Midbrain (tissue), 1 donor: Measurements from ENCODE around the gene ALPG.
"Not testable (repeated sequence)": the region's sequence is repeated elsewhere in the genome, so short reads cannot be mapped to it uniquely, and the experiment has no call there.

ENCODE experiments used
- DNase-seq: peaks from one replicate; lab custom pipeline; 2025; lab: John Stamatoyannopoulos, UW

Gene ALPG

DNA sequence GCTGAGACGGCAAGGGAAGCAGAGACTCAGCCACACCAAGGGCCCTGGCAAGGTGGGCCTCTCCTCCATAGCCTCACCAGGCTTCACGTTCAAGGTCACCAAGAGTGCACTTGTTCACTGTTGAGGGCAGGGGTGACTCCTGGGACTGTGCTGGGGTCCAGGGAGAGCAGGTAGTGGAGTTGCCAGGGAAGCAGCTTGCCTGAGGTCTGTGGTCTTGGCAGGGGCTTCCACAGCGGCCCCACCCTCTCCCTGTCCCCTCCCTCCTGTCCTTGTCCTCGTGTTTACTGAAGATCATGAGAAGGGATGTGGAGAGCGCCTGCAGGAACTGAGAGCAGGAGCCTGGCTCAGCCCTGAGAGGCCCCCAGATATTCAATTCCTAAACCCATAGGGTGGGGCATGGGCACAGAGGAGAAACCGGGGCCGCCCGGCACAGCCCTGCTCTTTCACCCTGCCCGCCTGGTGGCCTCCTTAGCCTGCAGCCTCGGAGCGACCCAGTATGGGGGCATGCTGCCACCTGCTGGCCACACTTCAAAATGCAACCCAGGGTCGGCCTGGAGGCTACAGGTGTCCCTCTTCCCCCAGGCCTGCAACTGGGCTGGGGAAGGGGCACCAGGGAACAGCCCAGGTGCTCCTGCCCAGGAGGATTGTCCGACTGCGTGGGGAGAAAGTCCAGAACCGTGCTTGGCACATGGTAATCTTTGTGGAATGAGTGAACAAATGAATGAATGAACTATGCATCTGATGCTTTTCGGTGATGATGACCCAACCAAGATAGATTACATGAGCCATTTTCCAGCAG is 33.8 kb downstream of the ALPG start:
- DNase-seq, result peak; percentile 83

- DNase-seq, result no peak
These were observed 34.6 kb downstream of the ALPG start for GRCh38 chr2:232441147-232441651.

GRCh38 chr2:232441922-232442321 is 35.3 kb downstream of the ALPG start:
- DNase-seq, result not testable (repeated sequence)

- not testable (repeated sequence) for DNase-seq
These were observed 35.8 kb downstream of the ALPG start for GRCh38 chr2:232442431-232442830.

GRCh38 chr2:232443047-232443446 is 36.4 kb downstream of the ALPG start:
- DNase-seq, result not testable (repeated sequence)

- DNase-seq, result not testable (repeated sequence)
These were observed 37.2 kb downstream of the ALPG start for GRCh38 chr2:232443669-232444408.

GRCh38 chr2:232444409-232445148 is 37.9 kb downstream of the ALPG start:
- DNase-seq, result no peak

- DNase-seq, result not testable (repeated sequence)
These were observed 38.7 kb downstream of the ALPG start for GRCh38 chr2:232445149-232445885.

DNA sequence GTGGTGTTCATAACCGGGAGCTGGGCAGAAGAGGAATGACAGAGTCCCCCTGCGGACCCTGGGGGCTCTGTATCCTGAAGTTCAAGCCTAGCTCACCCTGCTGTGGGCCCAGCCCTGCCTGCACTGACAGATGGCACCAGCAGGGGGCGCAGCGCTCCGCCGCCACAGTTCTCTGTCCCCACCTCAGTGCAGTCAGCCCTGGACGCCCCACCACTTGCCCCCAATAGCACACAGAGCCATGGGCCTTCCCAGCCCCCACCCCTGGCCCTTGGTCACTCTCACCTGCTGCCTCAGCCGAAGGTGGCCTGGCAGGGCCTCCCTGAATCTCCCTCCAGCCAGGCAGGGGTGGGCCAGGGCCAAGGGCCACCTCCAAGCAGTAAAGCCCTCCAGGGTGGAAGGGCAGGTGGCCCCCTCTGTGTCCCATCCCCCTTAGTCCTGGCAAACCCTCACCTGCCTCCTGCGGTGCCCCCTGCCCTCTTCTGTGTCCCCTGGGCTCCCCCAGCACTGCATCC is 39.7 kb downstream of the ALPG start:
- DNase-seq, result not testable (repeated sequence)

DNA sequence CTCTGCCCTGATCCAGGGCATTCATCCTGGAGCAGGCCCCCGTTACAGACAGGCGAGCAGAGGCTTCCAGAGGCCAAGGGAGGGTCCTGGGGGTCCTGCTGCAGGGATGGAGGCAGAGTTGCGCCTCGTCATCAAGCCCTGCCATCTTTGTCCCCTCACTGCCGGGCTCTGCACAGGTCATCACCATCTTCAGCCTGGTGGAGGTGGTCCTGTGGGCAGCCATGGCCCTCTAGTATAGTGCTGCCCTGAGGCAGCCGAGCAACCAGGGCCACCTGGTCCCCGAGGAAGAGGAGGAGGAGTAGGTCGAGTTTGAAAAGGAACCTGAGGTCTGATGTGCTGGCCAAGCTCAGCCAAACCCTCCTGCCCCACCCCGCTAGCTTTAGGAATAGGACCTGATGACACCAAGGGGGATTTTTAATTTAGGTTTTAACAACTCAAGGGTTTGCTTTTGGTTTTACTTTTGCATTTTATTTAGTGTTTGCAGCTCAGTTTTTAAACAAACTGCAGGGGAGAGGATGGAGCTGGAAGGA is 40.5 kb downstream of the ALPG start:
- no peak for DNase-seq

- peak; percentile 9 for DNase-seq
These were observed 41.1 kb downstream of the ALPG start for GRCh38 chr2:232447638-232448303.

GRCh38 chr2:232448304-232448690 is 41.7 kb downstream of the ALPG start:
- DNase-seq, result no peak

DNA sequence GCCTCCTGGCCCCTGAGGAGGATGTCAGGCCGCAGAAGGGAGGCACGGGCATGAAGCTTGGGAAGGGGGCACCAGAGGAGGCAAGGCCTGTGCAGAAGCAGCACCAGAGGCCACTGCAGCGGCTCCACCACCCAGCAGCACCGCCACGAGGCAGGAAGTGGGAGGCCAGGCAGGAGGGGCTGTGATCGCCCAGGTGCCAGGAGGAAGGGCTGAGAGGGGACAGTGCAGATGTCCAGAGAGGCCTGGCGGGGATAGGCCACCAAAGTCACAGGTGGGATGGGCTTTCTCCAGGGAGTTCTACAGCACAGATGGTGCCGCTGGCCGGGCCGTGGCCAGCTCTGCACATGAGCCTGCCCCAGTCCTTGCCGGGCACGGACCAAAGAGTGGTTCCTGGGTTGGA is 43.3 kb downstream of the ALPG start:
- DNase-seq, result no peak

DNA sequence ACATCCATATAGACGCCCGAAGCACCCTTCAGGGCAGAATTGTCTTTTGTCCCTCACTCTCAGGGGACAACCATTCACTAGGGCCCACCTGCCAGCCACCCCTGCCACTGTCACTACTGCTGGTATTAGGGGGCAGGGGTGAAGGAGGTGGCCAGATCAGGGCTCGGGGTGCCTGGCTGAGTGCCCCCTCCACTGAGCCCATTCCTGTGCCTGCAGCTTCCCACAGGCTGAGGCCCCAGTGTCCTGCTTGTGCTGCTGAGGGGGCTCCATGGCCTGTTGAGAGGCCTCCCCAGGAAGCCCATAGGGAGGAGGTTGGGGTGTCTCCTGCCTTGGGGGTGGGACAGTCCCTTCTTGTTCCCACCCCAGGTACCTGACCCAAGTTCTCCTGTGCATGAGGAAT is 45.0 kb downstream of the ALPG start:
- not testable (repeated sequence) for DNase-seq

DNA sequence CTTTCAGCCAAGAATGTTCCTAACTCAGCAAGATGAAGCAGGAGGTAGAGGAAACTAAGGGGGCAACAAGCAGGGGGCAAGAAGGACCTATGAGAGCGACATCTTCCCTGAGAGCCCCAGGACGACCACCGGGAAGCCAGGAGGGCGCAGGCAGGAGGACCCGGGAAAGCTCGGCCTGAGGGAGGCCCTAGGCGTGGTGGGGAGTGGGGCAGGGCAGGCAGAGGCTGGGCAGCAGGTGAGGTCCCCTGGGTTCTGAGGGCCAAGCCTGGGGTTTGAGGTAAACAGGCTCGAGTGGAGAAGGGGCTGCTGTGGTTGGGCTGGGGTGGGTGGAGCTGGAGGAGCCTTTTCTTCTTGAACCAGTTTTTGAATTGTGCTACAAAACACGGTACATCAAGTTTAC is 48.0 kb downstream of the ALPG start:
- DNase-seq, result no peak

- DNase-seq, result no peak
These were observed 49.0 kb downstream of the ALPG start, which contains the start of gene ALPI for GRCh38 chr2:232455426-232456255. TSS of gene ALPI (plus strand) at chr2:232456153. CDS start at chr2:232456200, 47 bp downstream.

DNA sequence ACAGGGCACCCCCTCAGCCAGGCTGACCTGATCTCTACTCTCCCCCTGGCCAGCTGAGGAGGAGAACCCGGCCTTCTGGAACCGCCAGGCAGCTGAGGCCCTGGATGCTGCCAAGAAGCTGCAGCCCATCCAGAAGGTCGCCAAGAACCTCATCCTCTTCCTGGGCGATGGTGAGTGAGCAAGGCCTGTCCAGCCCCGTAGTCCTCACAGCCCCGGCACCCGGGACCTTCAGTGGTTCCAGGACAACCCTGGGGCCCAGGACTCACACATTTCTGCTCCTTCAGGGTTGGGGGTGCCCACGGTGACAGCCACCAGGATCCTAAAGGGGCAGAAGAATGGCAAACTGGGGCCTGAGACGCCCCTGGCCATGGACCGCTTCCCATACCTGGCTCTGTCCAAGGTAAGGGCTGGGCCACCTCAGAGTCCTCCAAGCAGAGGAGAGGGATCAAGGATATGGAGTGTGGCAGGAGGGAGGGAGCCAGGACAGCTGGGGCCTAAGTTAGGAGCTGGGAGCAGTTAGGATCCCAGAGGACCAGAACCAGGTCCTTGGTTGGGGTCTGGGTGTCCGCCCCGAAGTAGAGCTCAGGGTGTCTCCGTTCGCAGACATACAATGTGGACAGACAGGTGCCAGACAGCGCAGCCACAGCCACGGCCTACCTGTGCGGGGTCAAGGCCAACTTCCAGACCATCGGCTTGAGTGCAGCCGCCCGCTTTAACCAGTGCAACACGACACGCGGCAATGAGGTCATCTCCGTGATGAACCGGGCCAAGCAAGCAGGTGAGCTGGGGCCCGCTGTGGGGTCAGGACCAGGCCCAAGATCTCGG is 49.9 kb downstream of the ALPG start:
- no peak for DNase-seq

DNA sequence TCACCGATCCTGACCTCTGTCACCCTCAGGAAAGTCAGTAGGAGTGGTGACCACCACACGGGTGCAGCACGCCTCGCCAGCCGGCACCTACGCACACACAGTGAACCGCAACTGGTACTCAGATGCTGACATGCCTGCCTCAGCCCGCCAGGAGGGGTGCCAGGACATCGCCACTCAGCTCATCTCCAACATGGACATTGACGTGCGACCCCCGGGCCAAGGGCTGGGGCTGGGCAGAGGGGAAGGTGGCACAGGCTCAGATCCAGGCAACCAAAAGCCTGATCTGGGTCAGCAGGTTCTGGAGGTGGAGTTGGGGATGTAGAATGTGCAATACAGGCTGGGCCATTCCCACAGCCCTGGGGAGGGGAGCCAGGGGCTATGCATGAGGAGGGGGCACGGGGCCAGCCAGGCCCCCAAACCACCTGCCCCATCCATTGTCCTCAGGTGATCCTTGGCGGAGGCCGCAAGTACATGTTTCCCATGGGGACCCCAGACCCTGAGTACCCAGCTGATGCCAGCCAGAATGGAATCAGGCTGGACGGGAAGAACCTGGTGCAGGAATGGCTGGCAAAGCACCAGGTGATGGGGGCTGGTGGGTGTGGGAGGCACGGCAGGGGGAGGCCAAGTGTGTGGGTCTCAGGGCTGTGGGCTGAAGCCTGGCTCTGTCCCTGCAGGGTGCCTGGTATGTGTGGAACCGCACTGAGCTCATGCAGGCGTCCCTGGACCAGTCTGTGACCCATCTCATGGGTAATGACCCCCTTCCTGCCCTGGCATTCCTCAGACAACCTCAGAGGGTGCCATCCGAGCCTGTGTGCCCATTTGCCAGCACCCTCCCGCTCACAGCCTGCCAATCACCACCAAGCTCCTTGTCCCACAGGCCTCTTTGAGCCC is 50.7 kb downstream of the ALPG start:
- no peak for DNase-seq
